ENCODE results near the gene SAMD5. TPM values are rescaled to one million over a fixed set of nuclear protein-coding genes. Genes with fewer than 3 reads are reported as not detected.

Gene SAMD5
- total RNA-seq, 1 experiment from 2014 or later: 0.04 TPM

GRCh38 chr6:147570681-147571080 lies 62.2 kb downstream of the SAMD5 start:
- Histone ChIP-seq H3K79me1 (ENCODE audit: insufficient read depth, low read depth, low read length, poor library complexity, severe bottlenecking) (no peaks in the 10 kb centered on the region), H2AFZ (ENCODE audit: low read length) (no peak overlapping the region), H3K56ac (ENCODE audit: insufficient read length, low read depth, low read length) (no peak overlapping the region), H3K18ac (ENCODE audit: insufficient read length, low read depth, low read length) (no peak overlapping the region), H2BK5ac (ENCODE audit: insufficient read length, low read length) (no peak overlapping the region), H3K14ac (ENCODE audit: insufficient read depth, low read length) (no peak overlapping the region), H3K27ac (ENCODE audit: insufficient read length, low read depth, low read length) (no peak overlapping the region), H3K9me3 (ENCODE audit: control insufficient read depth, low read depth, low read length) (no peaks in the 10 kb centered on the region), H3K23ac (ENCODE audit: insufficient read length, low read depth, low read length) (no peak overlapping the region), H3T11ph (ENCODE audit: low read length) (no peak overlapping the region), H2AK5ac (ENCODE audit: insufficient read length, low read length) (no peak overlapping the region), H4K5ac (ENCODE audit: insufficient read length, low read depth, low read length) (no peak overlapping the region), H3K4ac (ENCODE audit: low read depth, low read length) (no peak overlapping the region), H3K23me2 (ENCODE audit: insufficient read length, low read depth, low read length, poor library complexity, severe bottlenecking) (no peaks in the 10 kb centered on the region), H3K79me2 (ENCODE audit: insufficient read depth, low read length) (no peaks in the 10 kb centered on the region), H4K91ac (ENCODE audit: insufficient read length, low read depth, low read length) (no peak overlapping the region), H2BK120ac (ENCODE audit: low read depth, low read length, poor library complexity, severe bottlenecking) (no peak overlapping the region), H3K27me3 (ENCODE audit: insufficient read depth, low read length) (no peaks in the 10 kb centered on the region), H3K4me2 (ENCODE audit: insufficient read depth, insufficient read length, low read length) (no peak overlapping the region), H2BK15ac (ENCODE audit: low read depth, low read length) (no peak overlapping the region), H4K20me1 (ENCODE audit: control insufficient read depth, insufficient read depth, insufficient read length) (no peaks in the 10 kb centered on the region), H2BK12ac (ENCODE audit: insufficient read length, low read depth, low read length) (no peak overlapping the region), H3K9ac (ENCODE audit: extremely low read depth, insufficient read length, low read length) (no peak overlapping the region), H4K8ac (replicated peaks; ENCODE audit: insufficient read length, low read depth, low read length) (no peak overlapping the region), H3K4me1 (ENCODE audit: insufficient read depth, low read length) (no peaks in the 10 kb centered on the region), H2BK20ac (ENCODE audit: low read depth, low read length, poor library complexity, severe bottlenecking) (no peak overlapping the region)
- no peaks in the 10 kb centered on the region for H3K36me3 Mint-ChIP-seq (ENCODE audit: insufficient read depth in 1 of 3, low read depth in 3 of 3)
- no CpG with 5 or more reads among the region's 2 CpGs for WGBS (ENCODE audit: extremely low coverage, insufficient read length, low lambda C conversion rate)
- no peaks in the 10 kb centered on the region for H3K9me3 Mint-ChIP-seq
- no peak overlapping the region for H3K4me3 Mint-ChIP-seq
- no peak for TF ChIP-seq CTCF (conservative IDR thresholded peaks at IDR 0.05)
- no peak overlapping the region for H3K27ac Mint-ChIP-seq
- H3K27me3 Mint-ChIP-seq (ENCODE audit: low read depth): no peaks in the 10 kb centered on the region
- no peaks in the 10 kb centered on the region for H3K4me1 Mint-ChIP-seq
- no peak for DNase-seq
